Measurements from ENCODE around the gene C11orf68. TPM values are rescaled to one million over a fixed set of nuclear protein-coding genes. Genes with fewer than 3 reads are reported as not detected.
A peak's percentile ranks its signal among the peaks of the same experiment; 100 is the strongest.

Gene C11orf68
- total RNA-seq, 1 donor from 2014 or later = 34.6 TPM

DNA sequence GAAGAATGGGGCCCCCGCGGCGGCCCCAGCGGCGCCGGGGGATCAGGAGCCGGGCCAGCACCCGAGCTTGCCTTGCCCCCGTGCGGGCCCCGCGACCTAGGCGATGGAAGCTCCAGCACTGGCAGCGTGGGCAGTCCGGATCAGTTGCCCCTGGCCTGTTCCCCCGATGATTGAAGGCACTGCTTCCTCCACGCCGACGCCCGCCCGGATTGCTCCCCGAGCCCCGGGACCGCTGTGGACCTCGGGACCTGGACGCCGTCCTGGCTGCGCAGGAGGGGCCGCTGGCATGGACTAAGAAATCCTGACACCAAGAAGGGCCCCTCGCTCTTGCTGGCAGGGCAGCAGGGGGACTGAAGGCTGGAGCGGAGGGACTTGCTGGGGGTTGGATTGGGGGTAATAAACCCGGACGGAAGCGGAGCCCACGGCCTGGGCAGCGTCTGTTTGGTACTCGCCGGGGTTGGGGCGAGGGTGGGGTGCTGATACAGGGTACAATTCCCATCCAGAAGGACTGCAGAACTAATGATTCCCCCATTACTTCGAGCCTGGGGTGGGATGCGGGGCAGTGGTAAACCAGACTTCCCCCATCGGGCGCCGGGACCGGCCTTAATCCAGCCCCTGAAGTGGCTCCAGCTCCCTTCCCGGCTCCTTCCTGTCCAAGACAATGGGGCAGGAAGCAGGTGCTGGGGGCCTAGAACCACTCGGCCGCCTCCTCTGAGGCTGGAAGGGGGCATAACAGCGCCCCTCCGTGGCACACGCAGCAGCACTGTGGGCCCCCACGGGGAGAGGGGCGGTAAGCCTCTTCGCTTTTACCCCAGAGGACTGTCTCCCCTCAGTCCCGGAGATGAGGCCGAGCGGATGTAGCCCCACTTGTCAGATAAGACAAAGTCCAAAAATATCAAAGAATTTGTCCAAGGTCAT lies 27.4 kb downstream of the C11orf68 start:
- Histone ChIP-seq H3K4me1 (ENCODE audit: insufficient read depth, low read length) (peaks cover 73% of the 10 kb centered on the region), H3K9ac (ENCODE audit: low read length) (peak overlapping the region; percentile 79), H3K27me3 (ENCODE audit: insufficient read depth, low read length) (no peaks in the 10 kb centered on the region), H3K9me3 (ENCODE audit: insufficient read depth, low read depth, low read length) (no peaks in the 10 kb centered on the region), H3K27ac (ENCODE audit: low read depth, low read length) (peak overlapping the region; percentile 65), H3K79me2 (ENCODE audit: insufficient read depth, low read length) (peaks cover 71% of the 10 kb centered on the region), H3K4me3 (ENCODE audit: insufficient read depth, low read depth, low read length) (peak overlapping the region; percentile 60), H3K36me3 (ENCODE audit: insufficient read depth, low read length) (peaks cover 20% of the 10 kb centered on the region), H3K4me2 (ENCODE audit: low read length) (peak overlapping the region; percentile 99), H2AFZ (ENCODE audit: low read depth, low read length) (no peak overlapping the region), H4K20me1 (ENCODE audit: insufficient read depth, low read length) (peaks cover 67% of the 10 kb centered on the region)
- FAIRE-seq (no peak), DNase-seq (ENCODE audit: low read depth) (no peak)
- Mint-ChIP-seq H3K27ac (ENCODE audit: unreplicated experiment) (peak overlapping the region; percentile 58), H3K36me3 (ENCODE audit: low read depth, unreplicated experiment) (peaks cover 14% of the 10 kb centered on the region), H3K27me3 (ENCODE audit: low read depth, unreplicated experiment) (no peaks in the 10 kb centered on the region), H3K4me1 (ENCODE audit: low read depth, unreplicated experiment) (peaks cover 35% of the 10 kb centered on the region), H3K9me3 (ENCODE audit: unreplicated experiment) (no peaks in the 10 kb centered on the region), H3K4me3 (ENCODE audit: unreplicated experiment) (peak overlapping the region; percentile 81)
- TF ChIP-seq, protein P1, sequence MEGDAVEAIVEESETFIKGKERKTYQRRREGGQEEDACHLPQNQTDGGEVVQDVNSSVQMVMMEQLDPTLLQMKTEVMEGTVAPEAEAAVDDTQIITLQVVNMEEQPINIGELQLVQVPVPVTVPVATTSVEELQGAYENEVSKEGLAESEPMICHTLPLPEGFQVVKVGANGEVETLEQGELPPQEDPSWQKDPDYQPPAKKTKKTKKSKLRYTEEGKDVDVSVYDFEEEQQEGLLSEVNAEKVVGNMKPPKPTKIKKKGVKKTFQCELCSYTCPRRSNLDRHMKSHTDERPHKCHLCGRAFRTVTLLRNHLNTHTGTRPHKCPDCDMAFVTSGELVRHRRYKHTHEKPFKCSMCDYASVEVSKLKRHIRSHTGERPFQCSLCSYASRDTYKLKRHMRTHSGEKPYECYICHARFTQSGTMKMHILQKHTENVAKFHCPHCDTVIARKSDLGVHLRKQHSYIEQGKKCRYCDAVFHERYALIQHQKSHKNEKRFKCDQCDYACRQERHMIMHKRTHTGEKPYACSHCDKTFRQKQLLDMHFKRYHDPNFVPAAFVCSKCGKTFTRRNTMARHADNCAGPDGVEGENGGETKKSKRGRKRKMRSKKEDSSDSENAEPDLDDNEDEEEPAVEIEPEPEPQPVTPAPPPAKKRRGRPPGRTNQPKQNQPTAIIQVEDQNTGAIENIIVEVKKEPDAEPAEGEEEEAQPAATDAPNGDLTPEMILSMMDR (IDR thresholded peaks at IDR 0.05; ENCODE audit: insufficient read depth, low read depth, low read length) = no peak
- no peak for TF ChIP-seq EZH2 (IDR thresholded peaks at IDR 0.05; ENCODE audit: insufficient read depth, low read length)

DNA sequence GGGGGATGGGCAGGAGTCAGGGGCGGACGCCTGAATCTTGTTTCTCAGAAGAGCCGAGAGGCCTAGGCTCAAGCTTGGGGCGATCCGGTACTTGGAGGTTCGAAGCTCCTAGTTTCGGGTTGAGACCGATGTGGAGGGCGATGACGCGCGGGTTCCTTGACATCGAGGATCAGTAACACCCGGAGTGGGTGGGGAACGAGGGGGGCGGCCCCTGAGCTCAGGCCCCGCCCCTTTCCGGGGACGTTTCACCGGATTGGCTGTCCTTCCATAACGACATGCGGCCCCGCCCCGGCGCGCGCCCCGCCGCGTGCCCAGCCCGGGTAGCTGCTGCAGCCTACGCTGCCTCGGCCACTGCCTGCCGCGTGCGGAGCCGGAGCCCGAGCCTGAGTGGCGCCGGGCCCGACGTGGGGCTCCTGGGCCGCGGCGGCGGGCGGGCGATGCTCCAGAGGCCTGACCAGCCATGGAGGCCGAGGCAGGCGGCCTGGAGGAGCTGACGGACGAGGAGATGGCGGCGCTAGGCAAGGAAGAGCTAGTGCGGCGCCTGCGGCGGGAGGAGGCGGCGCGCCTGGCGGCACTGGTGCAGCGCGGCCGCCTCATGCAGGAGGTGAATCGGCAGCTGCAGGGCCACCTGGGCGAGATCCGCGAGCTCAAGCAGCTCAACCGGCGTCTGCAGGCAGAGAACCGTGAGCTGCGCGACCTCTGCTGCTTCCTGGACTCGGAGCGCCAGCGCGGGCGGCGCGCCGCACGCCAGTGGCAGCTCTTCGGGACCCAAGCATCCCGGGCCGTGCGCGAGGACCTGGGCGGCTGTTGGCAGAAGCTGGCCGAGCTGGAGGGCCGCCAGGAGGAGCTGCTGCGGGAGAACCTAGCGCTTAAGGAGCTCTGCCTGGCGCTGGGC lies 28.3 kb downstream of the C11orf68 start, which contains the start of gene CCDC85B:
CCDC85B (plus strand) TSS at position 350 of the 895 bp plus-strand sequence; CDS start at position 461, 111 bp downstream.
- Mint-ChIP-seq H3K27ac (ENCODE audit: unreplicated experiment) (peak within 1 kb of the TSS; percentile 98), H3K9me3 (ENCODE audit: unreplicated experiment) (no peaks in the 10 kb centered on the region), H3K4me1 (ENCODE audit: low read depth, unreplicated experiment) (peaks cover 32% of the 10 kb centered on the region), H3K36me3 (ENCODE audit: low read depth, unreplicated experiment) (peaks cover 13% of the 10 kb centered on the region), H3K4me3 (ENCODE audit: unreplicated experiment) (peak within 1 kb of the TSS; percentile 97), H3K27me3 (ENCODE audit: low read depth, unreplicated experiment) (no peaks in the 10 kb centered on the region)
- H4K20me1 ChIP-seq (ENCODE audit: insufficient read depth, low read length) = peaks cover 64% of the 10 kb centered on the region
- H3K9me3 ChIP-seq (ENCODE audit: insufficient read depth, low read depth, low read length) = no peaks in the 10 kb centered on the region
- peak within 1 kb of the TSS; percentile 99 for H3K4me2 ChIP-seq (ENCODE audit: low read length)
- H3K4me3 ChIP-seq (ENCODE audit: insufficient read depth, low read depth, low read length) = peak within 1 kb of the TSS; percentile 60
- H3K27ac ChIP-seq (ENCODE audit: low read depth, low read length) = peak within 1 kb of the TSS; percentile 85
- no peak within 1 kb of the TSS for H2AFZ ChIP-seq (ENCODE audit: low read depth, low read length)
- peaks cover 11% of the 10 kb centered on the region for H3K36me3 ChIP-seq (ENCODE audit: insufficient read depth, low read length)
- no peak for TF ChIP-seq EZH2 (IDR thresholded peaks at IDR 0.05; ENCODE audit: insufficient read depth, low read length)
- no peak for FAIRE-seq
- peaks cover 65% of the 10 kb centered on the region for H3K4me1 ChIP-seq (ENCODE audit: insufficient read depth, low read length)
- peaks cover 71% of the 10 kb centered on the region for H3K79me2 ChIP-seq (ENCODE audit: insufficient read depth, low read length)
- peak within 1 kb of the TSS; percentile 87 for H3K9ac ChIP-seq (ENCODE audit: low read length)
- peak; percentile 85 for DNase-seq (ENCODE audit: low read depth)
- H3K27me3 ChIP-seq (ENCODE audit: insufficient read depth, low read length) = no peaks in the 10 kb centered on the region
